ENCODE data around the gene SH3BP5L. TPM values are rescaled to one million over a fixed set of nuclear protein-coding genes. Genes with fewer than 3 reads are reported as not detected.

SH3BP5L gene
- total RNA-seq, 4 donors from 2014 or later, result 25.2 to 32.0 (median 30.0) TPM

GRCh38 chr1:248848602-248849001 is 22.9 kb upstream of the SH3BP5L start:
- Histone ChIP-seq H3K27ac (no peak overlapping the region), H3K36me3 (peaks cover 50 to 51% of the 10 kb centered on the region in 2 donors), H3K4me3 (replicated peaks in 1 of 3) (no peak overlapping the region), H3K4me1 (peaks cover 0 to 3% of the 10 kb centered on the region in 2 donors), H3K9me3 (no peaks in the 10 kb centered on the region), H3K27me3 (no peaks in the 10 kb centered on the region)
- intact Hi-C loops (cut with DNase I), result no loop called here
- 94 to 96% methylated on average over 8 of the region's 8 CpGs for WGBS, 2 donors
- no peak for DNase-seq
- no peak for TF ChIP-seq POLR2A (IDR thresholded peaks at IDR 0.05)
- no peak for TF ChIP-seq CTCF (IDR thresholded peaks at IDR 0.05)

DNA sequence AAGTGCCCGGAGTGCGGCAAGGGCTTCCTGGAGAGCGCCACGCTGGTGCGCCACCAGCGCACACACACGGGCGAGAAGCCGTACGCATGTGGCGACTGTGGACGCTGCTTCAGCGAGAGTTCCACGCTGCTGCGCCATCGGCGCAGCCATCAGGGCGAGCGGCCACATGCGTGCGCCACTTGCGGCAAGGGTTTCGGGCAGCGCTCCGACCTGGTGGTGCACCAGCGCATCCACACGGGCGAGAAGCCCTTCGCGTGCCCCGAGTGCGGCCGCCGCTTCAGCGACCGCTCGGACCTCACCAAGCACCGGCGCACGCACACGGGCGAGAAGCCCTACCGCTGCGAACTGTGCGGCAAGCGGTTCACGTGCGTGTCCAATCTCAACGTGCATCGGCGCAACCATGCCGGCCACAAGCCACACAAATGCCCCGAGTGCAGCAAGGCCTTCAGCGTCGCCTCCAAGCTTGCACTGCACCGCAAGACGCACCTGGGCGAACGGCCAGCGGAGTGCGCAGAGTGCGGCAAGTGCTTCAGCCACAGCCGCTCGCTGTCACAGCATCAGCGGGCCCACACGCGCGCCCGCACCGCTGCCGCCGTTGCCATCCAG is 22.3 kb upstream of the SH3BP5L start:
- Histone ChIP-seq H3K4me1 (peaks cover 3 to 6% of the 10 kb centered on the region in 2 donors), H3K4me3 (replicated peaks in 1 of 3) (no peak overlapping the region), H3K36me3 (peaks cover 50 to 51% of the 10 kb centered on the region in 2 donors), H3K27me3 (no peaks in the 10 kb centered on the region), H3K27ac (no peak overlapping the region), H3K9me3 (no peaks in the 10 kb centered on the region)
- WGBS, 2 donors, result 96 to 97% methylated on average over 56 to 57 of the region's 72 CpGs
- DNase-seq, result no peak
- intact Hi-C loops (cut with DNase I), result no loop called here
- TF ChIP-seq POLR2A (IDR thresholded peaks at IDR 0.05) (no peak), CTCF (IDR thresholded peaks at IDR 0.05) (no peak)

DNA sequence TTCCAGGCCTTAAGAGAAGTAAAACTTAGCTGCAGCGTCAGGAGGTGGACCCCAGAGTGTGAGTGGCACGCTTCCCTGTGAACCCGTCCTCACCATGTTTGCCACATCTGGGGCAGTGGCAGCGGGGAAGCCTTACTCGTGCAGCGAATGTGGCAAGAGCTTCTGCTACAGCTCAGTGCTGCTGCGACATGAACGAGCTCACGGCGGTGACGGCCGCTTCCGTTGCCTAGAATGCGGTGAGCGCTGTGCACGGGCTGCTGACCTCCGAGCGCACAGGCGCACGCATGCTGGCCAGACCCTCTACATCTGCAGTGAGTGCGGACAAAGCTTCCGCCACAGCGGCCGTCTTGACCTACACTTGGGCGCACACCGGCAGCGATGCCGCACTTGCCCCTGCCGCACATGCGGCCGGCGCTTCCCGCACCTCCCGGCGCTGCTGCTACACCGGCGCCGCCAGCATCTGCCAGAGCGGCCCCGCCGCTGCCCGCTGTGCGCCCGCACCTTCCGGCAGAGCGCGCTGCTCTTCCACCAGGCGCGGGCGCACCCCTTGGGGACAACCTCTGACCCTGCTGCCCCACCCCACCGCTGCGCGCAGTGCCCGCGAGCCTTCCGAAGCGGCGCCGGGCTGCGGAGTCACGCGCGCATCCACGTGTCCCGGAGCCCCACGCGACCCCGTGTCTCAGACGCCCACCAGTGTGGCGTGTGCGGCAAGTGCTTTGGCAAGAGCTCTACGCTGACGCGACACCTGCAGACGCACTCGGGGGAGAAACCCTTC is 21.7 kb upstream of the SH3BP5L start:
- Histone ChIP-seq H3K36me3 (peaks cover 50 to 51% of the 10 kb centered on the region in 2 donors), H3K27me3 (no peaks in the 10 kb centered on the region), H3K27ac (no peak overlapping the region), H3K9me3 (no peaks in the 10 kb centered on the region), H3K4me3 (replicated peaks in 1 of 3) (no peak overlapping the region), H3K4me1 (peaks cover 10 to 12% of the 10 kb centered on the region in 2 donors)
- WGBS, 2 donors, result 93 to 94% methylated on average over 47 to 59 of the region's 76 CpGs
- intact Hi-C loops (cut with DNase I), result no loop called here
- no peak for TF ChIP-seq CTCF (IDR thresholded peaks at IDR 0.05)
- no peak for TF ChIP-seq POLR2A (IDR thresholded peaks at IDR 0.05)
- DNase-seq, result no peak

DNA sequence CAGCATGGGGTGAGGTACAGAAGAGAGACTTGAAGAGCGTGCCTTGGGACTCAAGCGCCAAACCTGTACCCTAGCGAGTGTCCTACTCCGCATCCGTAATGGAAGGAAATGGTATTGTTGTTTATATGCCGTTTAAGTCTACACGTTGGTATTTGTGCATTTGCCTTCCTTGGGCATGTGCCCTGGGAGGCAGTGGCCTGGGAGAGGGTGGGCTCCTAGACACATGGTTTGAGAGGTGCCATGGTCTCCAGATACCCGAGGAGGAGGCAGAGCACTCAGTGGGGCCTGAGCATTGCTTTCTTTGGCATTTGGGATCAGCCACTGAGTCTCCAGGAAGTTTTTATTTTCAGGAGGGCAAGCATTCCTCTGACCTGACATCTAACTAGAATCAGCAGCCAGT is 18.8 kb upstream of the SH3BP5L start:
- TF ChIP-seq POLR2A (IDR thresholded peaks at IDR 0.05), result no peak
- TF ChIP-seq CTCF (IDR thresholded peaks at IDR 0.05), result no peak
- no peak overlapping the region for H3K4me3 ChIP-seq (replicated peaks in 1 of 3)
- no peak overlapping the region for H3K27ac ChIP-seq
- peaks cover 41 to 42% of the 10 kb centered on the region in 2 donors for H3K36me3 ChIP-seq
- no peak for DNase-seq
- no peaks in the 10 kb centered on the region for H3K9me3 ChIP-seq
- intact Hi-C loops (cut with DNase I), result no loop called here
- H3K4me1 ChIP-seq, result peaks cover 25 to 36% of the 10 kb centered on the region in 2 donors
- H3K27me3 ChIP-seq, result no peaks in the 10 kb centered on the region
- WGBS, 2 donors, result 86 to 90% methylated on average over 8 of the region's 8 CpGs

DNA sequence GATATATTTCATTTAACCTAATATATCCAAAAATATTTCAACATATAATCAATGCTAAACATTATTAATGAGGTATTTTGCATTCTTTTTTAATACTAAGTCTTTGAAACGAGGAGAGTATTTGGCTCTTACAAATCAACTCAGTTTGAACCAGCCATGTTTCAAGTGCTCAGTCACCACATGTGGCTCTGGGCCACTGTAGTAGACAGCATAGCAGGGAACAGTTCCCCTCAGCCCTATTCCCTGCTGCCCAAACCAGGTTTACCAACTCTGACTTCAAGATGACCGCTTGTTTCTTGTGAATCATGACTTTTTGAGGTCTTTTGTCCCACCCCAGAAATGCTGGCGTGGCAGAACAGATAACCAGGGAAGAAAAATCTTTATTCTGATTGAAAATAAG is 18.0 kb upstream of the SH3BP5L start:
- H3K27me3 ChIP-seq, result no peaks in the 10 kb centered on the region
- no peak overlapping the region for H3K4me3 ChIP-seq (replicated peaks in 1 of 3)
- no peaks in the 10 kb centered on the region for H3K9me3 ChIP-seq
- intact Hi-C loops (cut with DNase I), result no loop called here
- no peak for TF ChIP-seq CTCF (IDR thresholded peaks at IDR 0.05)
- no peak for TF ChIP-seq POLR2A (IDR thresholded peaks at IDR 0.05)
- H3K36me3 ChIP-seq, result peaks cover 39 to 41% of the 10 kb centered on the region in 2 donors
- H3K4me1 ChIP-seq, result peaks cover 31 to 41% of the 10 kb centered on the region in 2 donors
- peak overlapping the region in 1 of 3 donors; percentile 47 for H3K27ac ChIP-seq
- WGBS, 2 donors, result 79 to 81% methylated on average over 3 of the region's 3 CpGs
- DNase-seq, result peak; percentile 36 to 65
